Thoracic aorta (tissue), 2 donors: ENCODE results near the gene HSD17B7. TPM values are rescaled to one million over a fixed set of nuclear protein-coding genes. Genes with fewer than 3 reads are reported as not detected.

Experiments used
- ATAC-seq: fragments of 150-250 bp; one replicate; pipeline ENCODE4 v1.8.0; 2017; ENCODE audit warnings: low read depth; ENCODE audit not compliant: insufficient number of reproducible peaks, low FRiP score
- DNase-seq: peaks from one replicate; pipeline ENCODE4 v3.0.0-alpha.2; 2020; ENCODE audit warnings: low spot score
- H3K27ac ChIP-seq, 2 donors: fragments of 200-600 bp; sonication (generic); 1 replicate in 1 of 2; 2 replicates in 1 of 2; pipeline ENCODE4 v1.5.1; 2016; ENCODE audit warnings: mild to moderate bottlenecking in 2 of 2, moderate library complexity in 2 of 2
- H3K27me3 ChIP-seq: fragments of 200-600 bp; sonication (generic); replicated peaks from 2 replicates; pipeline ENCODE4 v1.6.0; 2016; ENCODE audit warnings: mild to moderate bottlenecking; ENCODE audit not compliant: insufficient read depth
- H3K36me3 ChIP-seq: fragments of 200-600 bp; sonication (generic); one replicate; pipeline ENCODE4 v1.5.1; 2016
- H3K4me1 ChIP-seq, 2 donors: fragments of 200-600 bp; sonication (generic); 1 replicate in 1 of 2; 2 replicates in 1 of 2; pipeline versions ENCODE4 v1.5.1 to v1.6.0; 2016; ENCODE audit warnings: low read depth in 2 of 2, mild to moderate bottlenecking in 1 of 2; ENCODE audit not compliant: control insufficient read depth in 1 of 2
- H3K4me3 ChIP-seq: fragments of 200-600 bp; sonication (generic); 2 replicates; pipeline ENCODE4 v1.5.1; 2016; ENCODE audit warnings: mild to moderate bottlenecking
- H3K9me3 ChIP-seq: fragments of 200-600 bp; sonication (generic); 2 replicates; pipeline ENCODE4 v1.5.1; 2016
- total RNA-seq, 2 donors: library from RNA; depleted of rRNA; stranded (reverse); fragments of >200 nt; gene quantifications; one replicate each; pipeline versions ENCODE4 v1.1.0 to v1.2.3, GENCODE V29; 2016
- TF ChIP-seq, protein P1 (sequence below): fragments of 200-600 bp; sonication (generic); IDR thresholded peaks from one replicate; pipeline ENCODE4 v1.5.1; 2019; ENCODE audit warnings: antibody characterized with exemption

HSD17B7 gene
- total RNA-seq, 2 donors from 2014 or later: 10.4 to 14.4 TPM

DNA sequence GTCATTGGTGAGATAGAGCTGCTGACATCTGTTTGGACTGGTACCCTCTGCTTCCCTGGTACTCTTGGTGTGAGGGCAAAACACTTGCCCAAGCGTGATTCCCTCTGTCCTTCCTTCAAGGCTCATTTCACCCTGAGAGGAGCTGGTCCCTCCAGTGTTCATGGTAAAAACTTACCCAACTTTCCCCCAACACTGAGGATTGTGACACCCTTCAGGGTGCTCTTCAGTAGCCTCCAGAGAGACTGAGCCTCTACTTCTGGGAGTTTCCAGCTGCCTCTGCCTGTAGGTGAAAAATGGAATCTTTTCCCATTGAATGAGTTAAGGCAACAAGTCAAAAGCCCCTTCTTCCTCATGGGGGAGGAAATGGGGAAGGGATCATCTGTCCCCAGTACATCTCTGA is 60.8 kb downstream of the HSD17B7 start:
- DNase-seq: no peak
- Histone ChIP-seq H3K27ac (no peak overlapping the region), H3K9me3 (no peaks in the 10 kb centered on the region), H3K4me1 (peaks cover 7 to 19% of the 10 kb centered on the region in 2 donors), H3K27me3 (no peaks in the 10 kb centered on the region), H3K4me3 (no peak overlapping the region), H3K36me3 (no peaks in the 10 kb centered on the region)
- no peak for ATAC-seq
- TF ChIP-seq, protein P1, sequence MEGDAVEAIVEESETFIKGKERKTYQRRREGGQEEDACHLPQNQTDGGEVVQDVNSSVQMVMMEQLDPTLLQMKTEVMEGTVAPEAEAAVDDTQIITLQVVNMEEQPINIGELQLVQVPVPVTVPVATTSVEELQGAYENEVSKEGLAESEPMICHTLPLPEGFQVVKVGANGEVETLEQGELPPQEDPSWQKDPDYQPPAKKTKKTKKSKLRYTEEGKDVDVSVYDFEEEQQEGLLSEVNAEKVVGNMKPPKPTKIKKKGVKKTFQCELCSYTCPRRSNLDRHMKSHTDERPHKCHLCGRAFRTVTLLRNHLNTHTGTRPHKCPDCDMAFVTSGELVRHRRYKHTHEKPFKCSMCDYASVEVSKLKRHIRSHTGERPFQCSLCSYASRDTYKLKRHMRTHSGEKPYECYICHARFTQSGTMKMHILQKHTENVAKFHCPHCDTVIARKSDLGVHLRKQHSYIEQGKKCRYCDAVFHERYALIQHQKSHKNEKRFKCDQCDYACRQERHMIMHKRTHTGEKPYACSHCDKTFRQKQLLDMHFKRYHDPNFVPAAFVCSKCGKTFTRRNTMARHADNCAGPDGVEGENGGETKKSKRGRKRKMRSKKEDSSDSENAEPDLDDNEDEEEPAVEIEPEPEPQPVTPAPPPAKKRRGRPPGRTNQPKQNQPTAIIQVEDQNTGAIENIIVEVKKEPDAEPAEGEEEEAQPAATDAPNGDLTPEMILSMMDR: no peak

DNA sequence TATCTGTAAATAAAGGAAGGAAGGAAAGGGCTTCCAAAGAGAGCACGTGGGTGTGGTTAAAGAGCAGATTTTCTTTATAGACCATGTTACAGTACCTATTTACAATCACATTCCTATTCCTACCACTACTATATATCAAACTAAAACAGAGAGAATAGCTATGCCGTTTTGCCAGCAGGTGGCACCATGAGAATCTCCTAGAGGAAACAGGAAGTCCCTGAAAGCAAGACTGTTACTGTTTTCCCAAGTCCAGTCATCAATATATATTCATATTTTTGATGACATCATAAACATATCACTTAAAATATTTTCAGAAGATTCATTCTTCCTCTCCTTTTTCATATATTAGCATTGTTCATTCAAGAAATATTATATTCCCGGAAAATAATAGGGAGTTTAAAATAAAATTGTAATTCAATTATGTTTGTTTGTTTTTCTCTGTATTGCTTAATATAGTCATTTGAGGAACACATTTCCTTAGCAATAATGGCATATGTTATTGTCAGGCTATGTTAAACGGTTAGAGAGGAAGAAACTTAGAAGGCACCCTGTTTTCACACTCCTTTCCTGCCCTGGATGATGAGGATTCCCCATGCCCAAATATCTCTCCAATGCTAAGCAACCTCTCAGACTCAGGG is 63.9 kb downstream of the HSD17B7 start:
- Histone ChIP-seq H3K36me3 (no peaks in the 10 kb centered on the region), H3K27ac (peak overlapping the region; percentile 66 to 95), H3K4me3 (no peak overlapping the region), H3K9me3 (no peaks in the 10 kb centered on the region), H3K4me1 (peaks cover 23 to 42% of the 10 kb centered on the region in 2 donors), H3K27me3 (no peaks in the 10 kb centered on the region)
- no peak for ATAC-seq
- DNase-seq: no peak
- TF ChIP-seq, protein P1: peak; percentile 74

DNA sequence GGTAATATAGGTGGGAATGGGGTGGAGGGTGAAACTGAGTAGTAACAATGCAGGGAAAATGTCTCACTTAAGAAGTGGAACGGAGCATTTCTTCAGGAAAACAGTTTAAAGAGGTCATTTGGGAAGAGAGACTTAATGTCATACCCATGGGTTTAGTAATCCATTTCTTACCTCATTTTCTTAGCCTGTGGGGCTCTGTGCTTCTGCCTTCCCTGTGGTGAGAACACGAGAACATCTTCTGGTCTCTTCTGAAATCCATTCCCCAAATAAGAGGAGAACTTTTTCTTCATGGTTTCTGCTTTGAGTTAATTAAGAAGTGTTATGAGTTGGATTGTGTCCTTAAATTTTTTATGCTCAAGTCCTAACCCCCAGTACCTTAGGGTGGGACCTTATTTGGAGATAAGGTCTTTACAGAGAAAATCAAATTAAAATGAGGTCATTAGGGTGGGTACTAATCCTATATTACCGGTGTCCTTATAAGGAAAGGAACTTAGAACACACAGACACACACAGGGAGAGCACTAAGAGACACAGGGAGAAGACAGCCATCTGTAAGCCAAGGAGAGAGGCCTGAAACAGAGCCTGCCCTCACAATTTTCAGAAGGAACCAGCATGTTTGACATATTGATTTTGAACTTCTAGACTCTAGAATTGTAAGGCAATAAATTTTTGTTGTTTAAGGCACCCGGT is 65.1 kb downstream of the HSD17B7 start:
- Histone ChIP-seq H3K4me3 (no peak overlapping the region), H3K9me3 (no peaks in the 10 kb centered on the region), H3K27ac (peak overlapping the region; percentile 66 to 95), H3K4me1 (peaks cover 29 to 54% of the 10 kb centered on the region in 2 donors), H3K36me3 (no peaks in the 10 kb centered on the region), H3K27me3 (no peaks in the 10 kb centered on the region)
- TF ChIP-seq, protein P1: no peak
- no peak for ATAC-seq
- no peak for DNase-seq

DNA sequence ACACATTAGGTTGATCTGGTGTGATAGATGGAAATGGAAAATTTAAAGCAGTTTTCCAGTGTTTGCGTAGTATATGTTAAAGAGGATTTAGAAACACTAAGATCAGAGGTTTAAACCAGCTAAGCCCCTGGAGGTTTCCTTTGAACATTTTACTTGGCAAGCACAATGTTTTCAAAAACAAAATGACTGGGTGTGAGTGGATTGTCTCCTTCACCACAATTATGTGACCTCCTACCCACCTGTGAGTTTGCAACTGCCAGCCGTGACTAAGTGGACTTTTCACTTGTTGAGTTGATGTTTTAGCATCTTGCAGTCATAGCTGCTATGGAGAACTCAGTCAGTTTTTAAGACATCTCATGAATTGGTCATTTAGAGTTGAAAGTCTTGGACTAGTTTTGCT is 65.8 kb downstream of the HSD17B7 start:
- TF ChIP-seq, protein P1: no peak
- ATAC-seq: no peak
- Histone ChIP-seq H3K36me3 (no peaks in the 10 kb centered on the region), H3K4me3 (no peak overlapping the region), H3K4me1 (peaks cover 30 to 61% of the 10 kb centered on the region in 2 donors), H3K27me3 (no peaks in the 10 kb centered on the region), H3K27ac (peak overlapping the region; percentile 66 to 95), H3K9me3 (no peaks in the 10 kb centered on the region)
- DNase-seq: no peak

DNA sequence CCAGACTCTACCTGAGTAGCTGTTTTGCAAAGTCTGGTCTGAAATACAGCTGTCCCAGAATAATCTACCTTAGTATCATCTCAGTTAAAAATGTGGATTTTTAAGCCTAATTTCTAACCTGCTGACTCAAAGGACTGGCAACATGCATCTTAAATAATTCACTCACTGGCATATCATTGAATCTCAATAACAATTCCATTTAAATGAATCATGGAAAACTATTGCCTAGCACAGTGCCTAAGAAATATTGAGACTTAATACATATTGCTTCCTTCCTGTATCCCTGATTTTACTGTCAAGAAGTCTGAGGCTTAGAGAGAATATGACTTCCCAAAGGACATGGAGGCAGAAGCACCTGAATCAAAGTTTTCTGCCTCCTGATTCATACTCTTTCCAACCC is 67.3 kb downstream of the HSD17B7 start:
- Histone ChIP-seq H3K36me3 (no peaks in the 10 kb centered on the region), H3K27ac (peak overlapping the region; percentile 79 to 95), H3K4me1 (peaks cover 41 to 75% of the 10 kb centered on the region in 2 donors), H3K4me3 (no peak overlapping the region), H3K27me3 (no peaks in the 10 kb centered on the region), H3K9me3 (no peaks in the 10 kb centered on the region)
- ATAC-seq: no peak
- TF ChIP-seq, protein P1: no peak
- no peak for DNase-seq
